Stimulated activated CD4-positive, alpha-beta T cell treated with anti-CD3 and anti-CD28 coated beads, TNF-alpha, amount 100 ng/mL, for 48 hours (primary cell): Measurements from ENCODE around the gene MAGI1.

Experiments used
- DNase-seq, 3 donors: peaks; one replicate each; pipeline ENCODE4 v3.0.0-alpha.2; 2020; ENCODE audit warnings: low read depth in 3 of 3

MAGI1 gene

GRCh38 chr3:65946438-65946837, 92.3 kb downstream of the MAGI1 start:
- no peak for DNase-seq

- no peak for DNase-seq
These were observed 92.8 kb downstream of the MAGI1 start for GRCh38 chr3:65945953-65946352.

- DNase-seq = no peak
These were observed 93.2 kb downstream of the MAGI1 start for GRCh38 chr3:65945480-65945879.

GRCh38 chr3:65944252-65944651, 94.5 kb downstream of the MAGI1 start:
- no peak for DNase-seq

- no peak for DNase-seq
These were observed 98.9 kb downstream of the MAGI1 start for GRCh38 chr3:65939801-65940246.

GRCh38 chr3:65939184-65939583, 99.5 kb downstream of the MAGI1 start:
- no peak for DNase-seq

- DNase-seq = no peak
These were observed 100.0 kb downstream of the MAGI1 start for GRCh38 chr3:65938676-65939075.

- no peak for DNase-seq
These were observed 100.6 kb downstream of the MAGI1 start for GRCh38 chr3:65938147-65938546.

GRCh38 chr3:65936908-65937638, 101.6 kb downstream of the MAGI1 start:
- no peak for DNase-seq

GRCh38 chr3:65935724-65936123, 103.0 kb downstream of the MAGI1 start:
- no peak for DNase-seq

- DNase-seq = no peak
These were observed 108.1 kb downstream of the MAGI1 start for GRCh38 chr3:65930648-65931047.

- DNase-seq = no peak
These were observed 110.6 kb downstream of the MAGI1 start for GRCh38 chr3:65928110-65928509.

GRCh38 chr3:65927576-65927975, 111.1 kb downstream of the MAGI1 start:
- no peak for DNase-seq

GRCh38 chr3:65925254-65925954, 113.3 kb downstream of the MAGI1 start:
- DNase-seq = no peak

- no peak for DNase-seq
These were observed 114.0 kb downstream of the MAGI1 start for GRCh38 chr3:65924762-65925161.

- no peak for DNase-seq
These were observed 116.3 kb downstream of the MAGI1 start for GRCh38 chr3:65922441-65922840.

- no peak for DNase-seq
These were observed 118.9 kb downstream of the MAGI1 start for GRCh38 chr3:65919826-65920225.

GRCh38 chr3:65915477-65915876, 123.2 kb downstream of the MAGI1 start:
- DNase-seq = no peak

- no peak for DNase-seq
These were observed 123.9 kb downstream of the MAGI1 start for GRCh38 chr3:65914740-65915367.

GRCh38 chr3:65914032-65914739, 124.5 kb downstream of the MAGI1 start:
- no peak for DNase-seq

GRCh38 chr3:65912647-65913046, 126.1 kb downstream of the MAGI1 start:
- no peak for DNase-seq

- DNase-seq = no peak
These were observed 130.1 kb downstream of the MAGI1 start for GRCh38 chr3:65908588-65908987.
